SIG-M5 treated with dmso at 0.1 percent for 504 hours (cell line): ENCODE data around the gene HCAR3.
"Not testable (repeated sequence)": the region's sequence is repeated elsewhere in the genome, so short reads cannot be mapped to it uniquely, and the experiment has no call there.

Experiments used
- DNase-seq: peaks from one replicate; lab custom pipeline; 2025; ENCODE audit not compliant: unreplicated experiment; lab: John Stamatoyannopoulos, UW

HCAR3 gene

DNA sequence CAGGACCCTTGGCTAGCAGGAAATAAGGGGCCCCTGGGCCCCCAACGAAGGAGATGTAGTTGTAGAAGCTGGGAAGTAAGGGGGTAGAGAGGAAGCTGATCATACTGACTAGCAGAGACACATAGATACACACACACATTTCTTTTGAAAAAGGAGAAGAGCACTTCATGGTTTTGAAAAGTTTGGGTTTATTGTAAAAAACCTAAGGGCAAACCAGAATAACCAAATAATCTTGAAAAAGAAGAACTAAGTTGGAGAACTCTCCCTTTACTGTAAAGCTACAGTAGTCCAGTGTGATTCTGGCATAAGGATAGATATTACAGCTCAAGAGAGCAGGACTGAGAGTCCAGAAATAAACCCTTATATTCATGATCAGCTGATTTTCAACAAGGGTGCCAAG is 5.8 kb upstream of the HCAR3 start:
- DNase-seq = no peak

DNA sequence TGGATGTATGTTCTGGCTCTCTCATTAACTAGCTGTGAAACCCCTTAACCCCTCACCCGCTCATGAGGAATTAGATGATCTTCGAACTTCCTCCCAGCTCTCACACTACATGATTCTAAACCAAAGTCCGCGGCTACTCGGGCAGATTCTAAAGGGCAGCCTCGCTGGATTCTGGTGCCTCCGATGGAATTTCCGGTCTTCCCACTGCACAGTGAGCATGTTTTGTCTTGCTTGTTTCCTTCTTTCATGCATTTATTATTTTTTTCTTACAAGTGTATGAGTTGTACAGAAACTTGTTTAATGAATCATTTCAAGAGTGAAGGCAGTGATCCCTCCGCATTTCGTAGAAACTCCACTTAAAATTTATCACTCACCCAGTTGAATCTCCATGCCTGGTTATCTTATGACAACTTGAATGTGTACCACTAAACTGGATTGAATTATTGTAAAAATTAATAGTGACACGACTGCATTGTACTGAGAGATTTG is 4.5 kb upstream of the HCAR3 start:
- DNase-seq = no peak

GRCh38 chr12:122715211-122715610 is 1.4 kb downstream of the HCAR3 start:
- DNase-seq = not testable (repeated sequence)

- not testable (repeated sequence) for DNase-seq
Observed at GRCh38 chr12:122713491-122714188, 3.0 kb downstream of the HCAR3 start.

- DNase-seq = peak; percentile 35
Observed at GRCh38 chr12:122711266-122711665, 5.3 kb downstream of the HCAR3 start.

GRCh38 chr12:122710341-122710740 is 6.3 kb downstream of the HCAR3 start:
- DNase-seq = not testable (repeated sequence)

- DNase-seq = not testable (repeated sequence)
Observed at GRCh38 chr12:122709287-122709686, 7.3 kb downstream of the HCAR3 start.

DNA sequence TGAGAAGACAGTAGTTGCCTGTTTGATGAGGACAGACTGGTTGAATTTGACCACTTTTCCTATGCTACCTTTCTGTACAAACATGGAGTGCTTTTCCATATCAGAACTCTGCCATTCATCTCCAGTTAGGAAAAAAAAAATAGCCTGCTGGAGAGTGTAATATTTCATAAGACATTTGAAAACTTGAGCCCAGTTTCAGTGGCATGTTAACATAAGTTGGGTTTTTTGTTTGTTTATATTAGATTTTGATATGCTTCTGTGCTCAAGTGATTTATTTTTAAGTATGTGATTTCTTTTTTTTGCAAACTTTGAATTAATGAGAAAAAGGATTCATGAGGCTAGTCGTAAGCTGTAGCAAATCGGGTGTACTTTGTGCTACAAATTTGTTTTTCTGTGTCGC is 12.8 kb downstream of the HCAR3 start:
- DNase-seq = not testable (repeated sequence)

DNA sequence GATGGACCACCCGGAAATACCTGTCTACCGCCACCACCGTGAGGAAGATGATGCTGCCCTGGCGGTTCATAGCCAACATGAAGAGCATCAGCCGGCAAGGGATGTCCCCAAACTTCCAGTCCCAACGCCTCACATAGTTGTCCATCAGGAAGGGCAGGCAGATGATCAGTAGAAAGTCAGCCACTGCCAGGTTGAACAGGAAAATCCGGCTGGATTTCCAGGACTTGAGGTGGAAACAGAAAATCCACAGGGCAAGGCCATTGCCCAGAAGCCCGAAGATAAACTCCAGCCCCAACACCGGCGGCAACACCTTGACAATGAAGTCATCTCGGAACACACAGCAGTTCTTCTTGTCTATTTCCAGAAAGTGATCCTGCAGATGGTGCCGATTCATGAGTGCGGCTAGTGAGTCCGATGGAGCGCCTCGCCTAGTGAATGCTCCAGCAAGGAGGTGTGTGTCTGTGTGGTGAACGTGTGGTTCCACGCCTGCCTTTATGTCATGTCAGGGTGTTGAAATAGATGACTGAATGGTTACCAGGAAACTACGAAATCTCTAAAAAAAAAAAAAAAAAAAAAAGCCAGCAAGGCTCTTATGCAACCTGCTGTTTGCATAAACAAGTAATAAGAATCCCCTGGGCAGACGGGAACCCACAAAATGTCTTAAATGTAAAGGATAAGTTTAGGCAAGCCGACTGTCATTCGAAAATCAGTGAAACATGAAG is 13.6 kb downstream of the HCAR3 start, which contains the start of gene HCAR2:
Gene HCAR2 (minus strand): TSS at position 468 of the 722 bp plus-strand sequence. CDS start 74 bp downstream, at position 394.
- peak; percentile 71 for DNase-seq

DNA sequence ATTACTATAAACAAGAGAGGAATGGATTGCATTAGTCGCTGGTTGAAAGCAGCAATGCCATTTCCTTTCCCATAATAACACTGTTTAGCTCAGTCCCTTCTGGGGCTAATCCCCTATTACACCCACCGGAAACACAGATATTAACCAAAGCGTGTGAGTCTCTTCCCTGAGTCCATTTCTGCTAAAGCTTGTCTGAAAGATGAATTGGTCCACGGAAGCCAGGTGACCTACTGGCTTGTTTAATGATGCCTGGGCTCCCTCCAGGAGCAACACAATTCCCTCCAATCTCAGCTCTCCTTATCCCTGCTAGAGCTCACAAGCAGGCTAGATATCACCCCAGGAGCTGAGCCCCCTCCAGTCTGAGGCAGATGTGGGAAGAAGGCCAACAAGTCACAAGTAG is 15.1 kb downstream of the HCAR3 start:
- DNase-seq = not testable (repeated sequence)

- DNase-seq = not testable (repeated sequence)
Observed at GRCh38 chr12:122700038-122700710, 16.4 kb downstream of the HCAR3 start.

GRCh38 chr12:122696922-122697321 is 19.7 kb downstream of the HCAR3 start:
- DNase-seq = not testable (repeated sequence)

DNA sequence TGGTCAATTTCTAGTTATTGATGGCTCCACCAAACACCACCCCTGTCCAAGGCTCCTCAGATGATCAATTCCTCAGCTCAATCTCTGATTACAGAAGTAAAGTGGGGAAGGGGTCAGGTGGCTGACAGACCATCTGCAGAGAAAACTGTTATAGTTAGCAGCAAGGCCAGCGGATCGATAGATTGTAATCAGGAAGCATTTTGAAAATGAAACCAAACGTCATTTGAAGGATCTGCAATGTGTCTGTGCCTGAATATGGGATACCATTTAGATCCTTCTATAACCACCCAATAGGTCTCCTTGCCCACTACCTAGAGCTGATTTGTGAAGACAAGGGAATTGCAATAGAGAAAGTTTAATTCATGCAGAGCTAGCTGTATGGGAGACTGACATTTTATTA is 25.0 kb downstream of the HCAR3 start:
- DNase-seq = no peak

DNA sequence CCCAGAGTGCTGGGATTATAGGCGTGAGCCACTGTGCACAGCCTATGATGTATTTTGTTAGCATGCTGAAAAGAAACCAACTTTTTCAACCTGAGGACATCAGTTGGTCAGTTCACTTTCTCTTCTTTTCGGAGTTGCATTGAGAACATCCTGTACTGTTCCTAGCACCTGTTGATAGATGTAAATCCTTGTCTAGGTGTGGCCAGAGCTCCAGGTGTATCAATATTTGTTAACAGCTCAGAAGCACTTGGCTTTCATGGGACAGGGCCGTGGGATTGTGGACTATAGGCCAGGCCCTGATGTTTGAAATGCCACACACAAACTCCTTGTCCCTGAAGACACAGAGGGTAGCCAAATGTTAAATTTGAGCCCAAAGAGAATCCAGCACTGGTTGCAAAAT is 28.3 kb downstream of the HCAR3 start:
- no peak for DNase-seq

GRCh38 chr12:122687086-122687485 is 29.5 kb downstream of the HCAR3 start:
- DNase-seq = no peak

GRCh38 chr12:122686538-122686937 is 30.1 kb downstream of the HCAR3 start:
- DNase-seq = no peak

GRCh38 chr12:122684297-122684813 is 32.3 kb downstream of the HCAR3 start:
- no peak for DNase-seq

DNA sequence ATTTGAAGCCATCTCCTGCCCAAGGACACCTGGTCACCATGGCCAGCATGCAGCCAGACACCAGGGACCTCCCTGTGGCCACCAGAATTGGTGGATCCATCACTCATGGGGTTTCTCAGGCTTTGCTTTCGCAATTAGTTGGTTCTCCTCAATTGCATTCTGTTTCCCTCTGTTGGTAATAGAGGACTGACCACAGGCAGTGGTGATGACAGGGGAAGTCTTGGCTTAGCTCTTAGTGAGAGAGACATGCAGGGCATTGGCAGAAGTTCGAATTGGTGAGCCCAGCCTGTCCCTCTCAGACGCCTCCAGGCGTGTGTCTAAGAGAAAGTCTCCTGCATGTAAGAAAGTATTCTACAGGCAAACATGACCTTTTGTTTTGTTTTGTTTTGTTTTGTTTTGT is 34.8 kb downstream of the HCAR3 start:
- peak; percentile 75 for DNase-seq

DNA sequence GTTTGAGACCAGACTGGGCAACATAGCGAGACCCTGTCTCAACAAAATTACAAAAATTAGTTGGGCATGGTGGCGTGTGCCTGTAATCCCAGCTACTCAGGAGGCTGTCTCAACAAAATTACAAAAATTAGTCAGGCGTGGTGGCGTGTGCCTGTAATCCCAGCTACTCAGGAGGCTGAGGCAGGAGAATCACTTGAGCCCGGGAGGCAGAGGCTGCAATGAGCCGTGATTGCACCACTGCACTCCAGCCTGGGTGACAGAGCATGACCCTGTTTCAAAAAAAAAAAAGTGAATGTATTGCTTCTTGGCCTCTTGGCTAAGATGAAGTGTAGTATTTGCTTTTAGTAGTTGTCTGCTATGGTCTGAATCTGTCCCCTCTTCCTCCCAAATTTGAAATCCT is 35.6 kb downstream of the HCAR3 start:
- not testable (repeated sequence) for DNase-seq

DNA sequence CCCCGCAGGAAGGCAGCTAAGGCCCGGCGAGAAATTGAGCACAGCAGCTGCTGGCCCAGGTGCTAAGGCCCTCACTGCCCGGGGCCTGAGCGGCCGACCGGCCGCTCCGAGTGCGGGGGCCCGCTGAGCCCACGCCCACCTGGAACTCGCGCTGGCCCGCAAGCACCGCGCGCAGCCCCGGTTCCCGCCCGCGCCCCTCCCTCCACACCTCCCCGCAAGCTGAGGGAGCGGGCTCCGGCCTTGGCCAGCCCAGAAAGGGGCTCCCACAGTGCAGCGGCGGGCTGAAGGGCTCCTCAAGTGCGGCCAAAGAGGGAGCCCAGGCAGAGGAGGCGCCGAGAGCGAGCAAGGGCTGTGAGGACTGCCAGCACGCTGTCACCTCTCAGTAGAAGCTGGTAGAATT is 39.8 kb downstream of the HCAR3 start:
- not testable (repeated sequence) for DNase-seq

DNA sequence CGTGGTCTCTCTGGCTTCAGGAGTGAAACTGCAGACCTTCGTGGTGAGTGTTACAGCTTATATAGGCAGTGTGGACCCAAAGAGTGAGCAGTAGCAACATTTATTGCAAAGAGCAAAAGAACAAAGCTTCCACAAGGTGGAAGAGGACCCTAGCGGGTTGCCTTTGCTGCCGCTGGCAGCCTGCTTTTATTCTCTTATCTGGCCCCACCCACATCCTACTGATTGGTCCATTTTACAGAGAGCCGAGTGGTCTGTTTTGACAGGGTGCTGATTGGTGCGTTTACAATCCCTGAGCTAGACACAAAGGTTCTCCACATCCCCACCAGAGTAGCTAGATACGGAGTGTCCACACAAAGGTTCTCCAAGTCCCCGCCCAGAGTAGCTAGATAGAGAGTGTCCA is 40.6 kb downstream of the HCAR3 start:
- not testable (repeated sequence) for DNase-seq
